Retina (tissue), 1 donor: ENCODE data around the gene DAP.
"Not testable (repeated sequence)": the region's sequence is repeated elsewhere in the genome, so short reads cannot be mapped to it uniquely, and the experiment has no call there.

Experiments
- DNase-seq: peaks from one replicate; pipeline ENCODE4 v3.0.0-alpha.2; 2016

Gene DAP

DNA sequence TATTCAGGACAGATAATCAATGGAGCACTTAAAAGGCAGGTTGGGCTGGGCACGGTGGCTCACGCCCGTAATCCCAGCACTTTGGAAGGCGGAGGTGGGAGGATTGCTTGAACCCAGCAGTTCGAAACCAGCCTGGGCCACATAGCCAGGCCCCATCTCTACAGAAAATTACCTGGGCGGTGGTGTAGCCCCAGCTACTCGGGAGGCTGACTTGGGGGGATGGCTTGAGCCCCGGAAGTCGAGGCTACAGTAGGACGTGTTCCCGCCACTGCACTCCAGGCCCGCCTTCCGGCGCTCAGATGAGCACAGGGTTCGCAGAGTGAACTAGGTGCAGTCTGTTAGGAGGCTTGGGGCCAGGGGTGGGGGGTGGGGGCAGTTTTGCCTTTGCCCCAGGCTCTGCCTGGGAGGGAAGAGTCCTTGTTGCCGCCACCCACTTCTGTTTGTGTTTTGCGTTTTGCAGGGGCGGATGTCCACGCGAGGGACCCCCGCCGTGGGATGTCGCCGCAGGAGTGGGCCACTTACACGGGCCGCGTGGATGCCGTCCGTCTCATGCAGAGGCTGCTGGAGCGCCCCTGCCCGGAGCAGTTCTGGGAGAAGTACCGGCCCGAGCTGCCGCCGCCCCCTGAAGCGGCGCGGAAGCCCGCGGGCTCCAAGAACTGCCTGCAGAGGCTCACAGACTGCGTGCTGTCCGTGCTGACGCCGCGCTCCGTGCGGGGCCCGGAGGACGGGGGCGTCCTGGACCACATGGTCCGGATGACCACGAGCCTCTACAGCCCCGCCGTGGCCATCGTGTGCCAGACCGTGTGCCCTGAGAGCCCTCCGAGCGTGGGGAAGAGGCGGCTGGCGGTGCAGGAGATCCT, 112.0 kb downstream of the DAP start:
- peak; percentile 63 for DNase-seq

DNA sequence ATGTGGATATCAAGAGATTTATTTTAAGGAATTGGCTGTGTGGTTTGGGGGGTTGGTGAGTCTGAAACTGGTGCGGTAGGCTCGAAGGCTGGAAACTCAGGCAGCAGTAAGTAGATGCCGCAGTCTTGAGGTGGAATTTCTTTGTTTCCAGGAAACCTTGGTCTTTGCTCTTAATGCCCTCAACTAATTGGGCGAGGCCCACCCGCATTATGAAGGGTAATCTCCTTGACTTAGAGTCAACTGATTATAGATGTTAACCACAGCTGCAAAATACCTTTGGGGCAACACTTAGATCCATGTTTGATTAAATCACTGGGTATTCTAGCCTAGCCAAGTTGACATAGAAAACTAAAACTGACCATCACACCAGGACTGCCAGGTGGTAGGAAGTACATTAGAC, 113.4 kb downstream of the DAP start:
- no peak for DNase-seq

DNA sequence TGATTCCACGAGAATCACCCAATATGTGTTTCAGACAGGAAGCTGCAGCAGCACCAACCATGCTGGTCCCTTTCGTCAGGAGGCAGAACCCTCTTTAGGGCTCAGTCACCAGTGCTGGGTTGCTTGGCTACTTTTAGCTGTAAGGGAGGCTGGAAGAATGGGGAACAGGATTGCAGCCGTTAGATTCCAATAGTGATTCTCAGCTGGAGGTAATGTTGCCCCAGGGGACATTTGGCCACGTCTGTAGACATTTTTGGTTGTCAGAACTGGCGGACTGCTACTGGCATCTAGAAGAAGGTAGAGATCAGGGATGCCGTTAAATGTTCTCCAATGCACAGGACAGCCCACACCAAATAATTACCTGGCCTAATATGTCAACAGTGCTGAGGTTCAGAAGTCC, 115.4 kb downstream of the DAP start:
- DNase-seq, result no peak

DNA sequence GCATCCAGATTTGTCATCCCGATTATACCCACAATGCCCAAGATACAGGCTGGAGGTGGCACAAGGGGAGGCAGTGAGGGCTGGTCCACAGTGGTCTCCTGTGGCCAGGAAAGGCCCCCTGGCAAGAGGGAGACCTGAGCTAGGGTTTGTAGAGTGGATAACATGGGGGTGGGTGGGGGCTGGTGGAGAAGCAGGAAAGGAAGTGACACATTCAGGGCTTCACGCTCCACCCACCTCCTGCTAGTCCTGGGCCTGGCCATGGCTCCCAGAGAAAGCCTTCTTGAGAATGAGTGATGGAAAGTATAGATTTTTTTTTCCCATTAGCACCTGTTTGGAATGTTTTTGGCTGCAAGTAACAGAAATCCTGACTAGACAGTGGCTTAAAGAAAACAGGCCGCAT, 115.9 kb downstream of the DAP start:
- DNase-seq, result no peak

DNA sequence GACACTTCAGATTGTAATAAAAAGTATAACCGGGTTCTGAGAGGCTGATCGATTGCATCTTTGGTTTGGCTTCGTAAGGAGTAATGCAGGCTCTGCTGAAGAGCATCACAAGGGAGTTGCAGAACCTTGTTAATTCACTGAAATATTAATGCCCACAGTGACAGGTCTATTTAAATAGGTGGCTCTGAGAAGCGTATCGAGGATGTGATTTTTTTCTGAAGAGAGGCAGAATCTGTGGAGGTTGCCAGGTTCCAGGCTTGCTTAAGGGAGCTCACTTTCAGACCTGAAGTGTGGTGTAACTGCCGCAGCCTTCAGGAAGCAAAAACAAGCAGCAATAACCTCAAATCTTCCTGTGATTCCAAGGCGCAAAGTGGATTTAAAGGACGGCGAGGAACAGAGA, 116.8 kb downstream of the DAP start:
- no peak for DNase-seq

DNA sequence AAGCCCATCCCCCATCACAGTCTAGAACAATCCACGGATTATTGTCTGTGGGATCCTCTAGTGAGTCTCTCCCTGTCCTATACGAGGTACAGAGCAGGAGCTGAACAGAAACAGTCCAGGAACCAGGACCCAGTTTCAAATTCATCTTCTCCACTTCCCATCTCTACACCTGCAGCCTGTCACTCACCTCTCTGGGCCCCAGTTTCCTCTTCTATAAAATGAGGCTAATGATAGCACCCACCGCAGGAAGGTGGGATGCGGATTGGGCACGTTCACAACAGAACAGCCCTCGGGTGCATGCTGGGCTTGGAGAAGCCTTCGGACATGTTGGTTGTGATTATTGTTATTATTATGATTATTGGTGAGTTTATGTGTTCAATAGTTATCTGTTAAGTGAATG, 118.7 kb downstream of the DAP start:
- DNase-seq, result no peak

DNA sequence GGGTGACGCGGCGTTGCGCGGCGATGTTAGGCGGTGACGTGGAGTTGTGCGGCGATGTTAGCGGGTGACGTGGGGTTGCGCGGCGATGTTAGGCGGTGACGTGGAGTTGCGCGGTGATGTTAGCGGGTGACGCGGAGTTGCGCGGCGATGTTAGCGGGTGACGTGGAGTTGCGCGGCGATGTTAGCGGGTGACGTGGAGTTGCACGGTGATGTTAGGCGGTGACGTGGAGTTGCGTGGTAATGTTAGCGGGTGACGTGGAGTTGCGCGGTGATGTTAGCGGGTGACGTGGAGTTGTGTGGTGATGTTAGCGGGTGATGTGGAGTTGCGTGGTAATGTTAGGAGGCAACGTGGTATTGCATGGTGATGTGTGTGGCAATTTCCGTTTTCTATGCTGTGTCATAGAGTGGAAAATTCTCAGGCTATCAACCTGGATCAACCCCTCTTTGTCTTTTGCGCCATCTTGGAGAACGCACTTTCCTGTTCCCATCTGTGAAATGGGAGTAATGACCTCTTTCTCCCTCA, 121.1 kb downstream of the DAP start:
- no peak for DNase-seq

DNA sequence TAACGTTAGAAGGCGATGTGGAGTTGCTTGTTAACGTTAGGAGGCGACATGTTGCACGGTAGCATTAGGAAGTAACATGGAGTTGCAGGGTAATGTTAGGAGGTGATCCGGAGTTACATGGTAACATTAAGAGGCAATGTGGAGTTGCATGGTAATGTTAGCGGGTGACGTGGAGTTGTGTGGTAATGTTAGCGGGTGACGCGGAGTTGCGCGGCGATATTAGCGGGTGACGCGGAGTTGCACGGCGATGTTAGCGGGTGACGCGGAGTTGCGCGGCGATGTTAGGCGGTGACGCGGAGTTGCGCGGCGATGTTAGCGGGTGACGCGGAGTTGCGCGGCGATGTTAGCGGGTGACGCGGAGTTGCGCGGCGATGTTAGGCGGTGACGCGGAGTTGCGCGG, 122.3 kb downstream of the DAP start:
- not testable (repeated sequence) for DNase-seq

DNA sequence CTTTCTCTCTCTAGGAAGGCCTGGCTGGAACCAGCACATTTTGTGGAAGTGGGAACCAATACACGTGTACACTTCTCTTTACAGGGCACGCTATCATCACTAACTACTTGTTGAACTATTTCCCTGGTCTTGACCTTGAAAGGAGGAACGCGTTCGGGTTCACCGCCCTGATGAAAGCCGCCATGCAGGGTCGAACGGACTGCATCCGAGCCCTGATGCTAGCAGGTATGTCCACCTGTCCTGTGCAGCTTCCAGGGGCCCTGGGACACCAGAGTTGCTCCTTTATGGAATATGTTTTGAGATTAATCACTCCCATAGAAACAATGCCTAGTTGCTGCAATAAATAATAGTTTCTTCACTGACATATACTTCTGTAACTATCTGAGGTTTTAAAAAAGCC, 123.1 kb downstream of the DAP start:
- no peak for DNase-seq

DNA sequence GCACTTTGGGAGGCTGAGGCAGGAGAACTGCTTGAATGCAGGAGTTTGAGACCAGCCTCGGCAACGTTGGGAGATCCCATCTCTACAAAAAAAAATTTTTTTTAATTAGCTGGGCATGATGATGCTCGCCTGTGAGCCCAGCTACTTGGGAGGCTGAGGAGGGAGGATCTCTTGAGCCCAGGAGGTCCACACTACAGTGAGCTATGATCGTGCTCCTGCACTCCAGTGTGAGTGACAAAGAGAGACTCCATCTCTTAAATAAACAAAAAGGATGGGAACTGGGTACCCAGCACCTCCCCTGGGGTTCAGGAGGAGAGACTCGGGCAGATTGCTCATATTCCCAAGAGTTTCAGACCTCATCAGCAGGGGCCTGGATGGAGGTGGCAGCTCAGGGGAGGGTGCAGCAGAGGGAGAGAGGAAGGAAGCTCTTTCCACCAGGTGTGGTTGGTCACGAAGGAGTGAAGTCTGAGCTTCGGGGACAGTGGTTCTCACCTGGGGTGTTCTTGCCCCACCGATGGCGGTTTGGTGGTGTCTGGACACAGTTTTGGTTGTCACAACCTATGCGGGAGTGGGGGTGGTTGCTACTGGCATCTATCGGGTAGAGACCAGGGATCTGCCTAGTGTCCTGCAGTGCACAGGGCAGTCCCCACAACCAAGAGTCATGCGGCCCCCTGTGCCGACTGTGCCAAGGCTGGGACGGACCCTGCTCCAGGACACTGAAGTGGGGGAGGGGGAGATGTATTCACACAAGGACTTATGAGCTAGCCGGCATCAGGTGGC, 124.5 kb downstream of the DAP start:
- no peak for DNase-seq

DNA sequence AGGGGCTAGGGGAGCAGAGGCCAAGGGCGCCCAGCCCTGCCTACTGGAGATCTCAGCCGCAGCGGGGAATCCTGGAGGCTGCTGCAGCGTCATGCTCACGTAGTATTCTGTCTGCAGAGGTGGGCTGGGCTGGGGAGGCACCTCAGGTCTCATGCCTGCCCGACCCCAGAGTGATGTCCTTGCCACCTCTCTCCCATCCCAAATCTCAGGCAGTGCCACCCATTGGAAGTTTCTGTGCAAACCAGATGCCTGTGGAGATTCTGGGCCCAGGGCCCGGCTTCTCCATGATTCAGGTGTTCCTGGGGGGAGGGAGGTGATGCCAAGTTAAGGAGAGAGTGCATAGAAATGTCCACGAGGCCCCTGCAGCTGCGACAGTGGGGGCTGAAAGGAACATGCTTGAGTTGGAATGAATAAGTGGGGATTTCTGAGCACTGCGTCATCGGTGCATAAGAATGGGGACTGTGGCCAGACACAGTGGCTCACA, 125.1 kb downstream of the DAP start:
- DNase-seq, result no peak

DNA sequence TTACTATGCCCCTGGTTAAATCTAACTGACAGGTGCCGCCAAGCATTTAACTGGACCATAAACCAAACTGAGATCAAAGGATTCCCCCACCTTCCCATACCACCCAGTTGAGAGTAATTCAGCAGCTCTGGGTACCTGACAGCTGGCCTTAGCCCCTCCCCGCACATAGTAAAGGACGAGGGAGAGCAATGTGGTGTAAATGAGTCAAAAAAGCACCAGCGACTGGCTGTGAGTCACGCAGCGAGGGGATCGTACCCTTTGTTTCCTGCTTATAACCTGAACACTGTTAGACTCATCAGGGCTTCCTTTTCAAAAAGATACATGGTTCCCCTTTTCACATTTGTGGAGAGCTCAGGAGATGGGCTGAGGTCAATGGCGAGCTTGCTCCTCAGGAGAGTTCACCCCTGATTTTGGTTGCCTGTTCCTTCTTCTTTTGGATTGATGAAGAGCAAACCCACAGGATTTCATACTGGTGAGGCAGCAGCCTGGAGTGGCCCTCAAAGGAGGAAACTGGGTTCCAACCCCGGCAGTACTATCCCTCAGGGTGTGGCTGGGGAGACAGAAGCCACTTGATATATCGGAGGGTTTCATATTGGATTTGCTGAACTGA, 125.7 kb downstream of the DAP start:
- DNase-seq, result no peak

DNA sequence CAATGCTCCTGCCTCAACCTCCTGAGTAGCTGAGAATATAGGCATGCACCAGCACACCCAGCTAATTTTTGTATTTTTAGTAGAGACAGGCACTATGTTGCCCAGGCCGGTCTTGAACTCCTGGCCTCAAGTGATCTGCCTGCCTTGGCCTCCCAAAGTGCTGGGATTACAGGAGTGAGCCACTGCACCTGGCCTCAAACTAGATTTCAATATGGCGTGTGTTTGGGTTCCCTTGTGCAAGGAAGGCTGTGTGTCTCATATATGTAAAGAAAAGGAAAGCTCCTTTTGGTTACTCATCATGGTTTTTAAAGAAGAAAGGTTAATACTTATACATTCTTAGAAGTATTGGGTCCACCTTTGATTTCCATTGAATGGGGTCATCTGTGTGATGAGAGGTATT, 126.5 kb downstream of the DAP start:
- no peak for DNase-seq

DNA sequence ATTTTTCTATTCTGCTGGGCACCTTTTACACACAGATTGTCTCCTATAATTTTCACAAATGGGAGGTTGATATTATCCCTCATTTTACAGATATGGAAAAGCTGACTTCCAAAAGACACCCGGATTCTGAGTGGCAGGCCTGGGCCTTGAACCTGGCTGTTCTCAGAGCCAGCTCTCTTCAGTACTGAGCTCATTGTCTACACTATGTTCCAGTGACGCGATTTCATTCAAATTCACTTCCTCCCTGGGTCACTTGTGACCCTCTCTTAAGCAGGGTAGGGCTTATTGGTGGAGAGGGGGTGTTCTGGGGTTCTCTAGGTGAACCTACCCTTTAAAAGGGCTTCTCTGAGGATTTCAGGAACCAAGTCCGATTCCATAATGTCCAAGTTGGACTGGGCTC, 127.0 kb downstream of the DAP start:
- no peak for DNase-seq

DNA sequence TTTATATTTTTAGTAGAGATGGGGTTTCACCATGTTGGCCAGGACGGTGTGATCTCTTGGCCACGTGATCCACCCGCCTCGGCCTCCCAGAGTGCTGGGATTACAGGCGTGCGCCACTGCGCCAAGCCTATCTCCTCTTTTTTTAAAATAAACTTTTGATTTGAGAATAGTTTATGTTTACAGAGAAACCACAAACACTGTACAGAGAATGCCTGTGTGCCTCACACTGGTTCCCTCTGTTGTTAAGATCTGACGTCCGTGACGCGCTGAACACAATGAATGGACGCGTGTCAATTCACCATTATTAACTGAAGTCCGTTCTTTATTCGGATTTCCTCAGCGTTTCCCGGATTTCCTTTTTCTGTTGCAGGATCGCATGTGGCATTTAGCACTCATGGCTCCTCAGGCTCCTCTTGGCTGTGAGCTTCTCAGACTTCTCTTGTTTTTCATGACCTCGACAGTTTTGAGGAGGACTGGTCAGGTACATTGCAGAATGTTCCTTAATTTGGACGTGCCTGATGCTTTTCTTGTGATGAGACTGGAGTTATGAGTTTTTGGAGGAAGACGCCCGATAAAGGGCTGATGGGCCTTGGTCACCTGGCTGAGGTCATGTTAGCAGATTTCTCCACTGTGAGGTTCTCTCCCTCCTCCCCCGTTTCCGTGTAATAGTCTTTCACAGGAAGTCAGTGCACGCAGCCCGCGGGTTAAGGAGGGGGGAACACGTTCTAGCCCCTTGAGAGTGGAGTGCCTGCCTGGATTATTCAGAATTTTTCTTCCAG, 127.6 kb downstream of the DAP start:
- DNase-seq, result no peak

DNA sequence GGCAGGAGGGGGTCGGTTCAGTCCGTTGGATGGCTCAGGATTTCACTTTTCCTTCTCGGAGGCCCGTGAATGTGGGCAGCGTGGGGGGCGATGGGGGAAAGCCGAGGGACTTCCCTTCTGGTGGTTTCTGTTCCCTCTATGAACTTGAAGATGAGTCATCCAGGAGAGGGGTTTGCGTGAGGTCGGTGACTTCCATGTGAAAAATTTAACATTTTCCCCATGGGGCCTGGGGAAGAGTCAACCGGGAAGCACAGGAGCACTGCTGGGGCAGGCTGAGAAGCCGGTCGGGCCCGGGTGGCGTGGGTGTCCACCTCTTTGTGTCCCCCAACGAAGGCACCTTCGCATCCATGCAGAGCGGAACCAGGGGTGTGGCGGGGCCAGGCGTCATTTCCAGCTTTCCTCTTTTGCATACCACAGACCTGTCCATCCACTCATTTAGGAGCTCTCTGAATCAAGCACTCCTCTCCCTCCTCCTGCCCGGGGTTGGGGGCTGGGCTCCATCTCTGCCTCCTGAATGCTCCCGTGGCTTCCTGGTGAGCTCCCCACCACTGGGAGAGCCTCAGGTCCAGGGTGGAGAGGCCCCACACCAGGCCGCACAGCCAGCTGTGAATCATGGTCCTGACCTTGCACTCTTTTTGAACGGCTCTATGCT, 128.8 kb downstream of the DAP start:
- DNase-seq, result no peak

DNA sequence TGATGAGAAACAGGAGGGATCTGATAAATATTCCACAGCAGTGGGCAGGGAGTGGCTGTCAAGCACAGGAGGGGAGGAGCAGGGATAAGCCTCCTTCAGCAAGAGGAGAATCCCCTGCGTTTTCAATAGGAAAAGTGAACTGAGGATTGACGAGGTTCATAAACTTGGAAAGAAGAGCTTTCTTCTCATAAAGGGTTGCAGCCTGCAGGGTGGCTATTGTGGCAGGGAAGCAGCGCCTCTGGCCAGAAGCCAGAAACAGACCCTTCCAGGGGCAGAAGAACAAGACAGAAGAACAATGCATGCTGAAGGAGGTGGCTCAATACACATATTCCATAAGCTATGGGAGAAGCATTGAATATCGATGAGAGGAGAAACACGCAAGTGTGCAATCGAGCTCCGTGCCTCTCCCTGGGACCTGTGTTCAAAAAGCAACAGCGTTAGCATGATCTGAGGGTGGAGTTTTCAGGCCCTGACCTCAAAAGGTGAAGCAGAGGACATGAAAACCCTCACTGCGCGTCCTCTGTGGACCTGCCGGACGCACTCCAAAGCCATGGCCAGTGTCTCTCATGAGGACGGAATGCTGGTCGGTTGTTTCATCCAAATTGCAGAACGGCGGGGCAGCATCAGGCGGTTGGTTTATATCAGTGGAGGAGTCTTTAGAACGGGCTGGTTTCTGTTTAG, 129.6 kb downstream of the DAP start:
- no peak for DNase-seq

DNA sequence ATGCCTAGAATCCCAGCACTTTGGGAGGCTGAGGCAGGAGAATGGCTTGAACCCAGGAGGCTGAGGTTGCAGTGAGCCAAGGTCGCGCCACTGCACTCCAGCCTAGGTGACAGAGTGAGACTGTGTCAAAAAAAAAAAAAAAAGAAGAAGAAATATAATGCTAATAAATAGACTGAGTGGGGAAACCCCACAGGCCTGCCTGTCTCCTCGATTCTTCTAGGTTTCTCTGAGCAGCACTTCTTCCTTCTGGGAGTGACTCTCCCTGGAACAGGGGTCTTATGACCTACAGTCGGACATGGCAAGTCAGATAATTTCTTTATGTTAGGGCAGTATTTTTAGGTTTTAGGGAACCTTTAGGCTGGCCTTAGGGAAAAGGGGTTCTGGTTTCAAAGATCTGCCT, 130.3 kb downstream of the DAP start:
- DNase-seq, result not testable (repeated sequence)

DNA sequence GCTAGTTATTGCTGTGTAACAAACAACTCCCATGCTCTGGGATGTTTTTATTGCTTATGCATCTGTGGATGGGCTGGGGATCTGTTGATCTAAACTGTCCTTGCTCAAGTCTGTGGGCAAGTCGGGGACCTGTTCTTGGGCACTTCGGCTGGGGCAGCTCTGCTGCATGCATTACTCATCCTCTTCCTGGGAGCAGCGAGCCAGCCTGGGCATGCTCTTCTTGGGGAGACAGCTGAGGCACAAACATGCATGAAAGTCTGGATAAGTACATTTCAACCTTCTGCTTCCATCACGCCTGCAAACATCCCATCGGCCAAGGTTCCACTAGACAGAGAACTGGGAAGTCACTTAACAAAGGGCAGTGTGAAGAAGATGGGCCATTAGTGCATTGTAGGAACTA, 130.9 kb downstream of the DAP start:
- DNase-seq, result no peak

DNA sequence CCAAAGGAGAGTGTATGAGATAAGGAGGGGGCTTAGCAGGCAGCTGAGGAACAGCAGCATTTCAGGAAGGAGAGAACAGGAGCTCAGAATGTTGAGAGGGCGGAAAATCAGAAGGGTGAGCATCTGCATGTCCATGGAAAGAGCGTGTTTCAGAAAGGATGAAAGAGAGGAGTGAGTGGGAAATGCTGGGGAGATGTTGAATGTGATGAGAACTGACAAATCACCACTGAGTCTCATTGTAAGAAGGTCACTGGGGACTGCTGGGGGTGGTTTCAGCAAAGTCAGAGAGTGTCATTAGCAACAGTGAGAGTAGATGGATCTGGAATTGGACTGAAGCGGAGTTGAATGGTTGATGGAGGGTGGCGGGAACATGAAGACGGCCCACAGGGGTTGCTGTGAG, 131.4 kb downstream of the DAP start:
- DNase-seq, result no peak
